Activated naive CD4-positive, alpha-beta T cell treated with anti-CD3 and anti-CD28 coated beads, Interleukin-2, amount 50 U/mL, for 72 hours (primary cell): ENCODE measurements around the gene SPATA20. TPM values are rescaled to one million over a fixed set of nuclear protein-coding genes. Genes with fewer than 3 reads are reported as not detected.

Experiments
- ATAC-seq, 2 donors: fragments of 150-1000 bp; cut with Tn5 transposase; 2 replicates each; pipeline ENCODE4 v1.10.0; 2021; ENCODE audit warnings: mild to moderate bottlenecking in 2 of 2, moderate library complexity in 2 of 2
- DNase-seq, 2 donors: peaks; one replicate each; pipeline ENCODE4 v3.0.0; 2021 to 2022; ENCODE audit warnings: low spot score in 2 of 2
- H3K27ac Mint-ChIP-seq, 2 donors: one replicate each; pipeline ENCODE4 v1.8.0; 2022; ENCODE audit warnings: mild to moderate bottlenecking in 2 of 2, mixed read lengths in 2 of 2
- H3K36me3 Mint-ChIP-seq, 2 donors: one replicate each; pipeline ENCODE4 v1.8.0; 2022; ENCODE audit warnings: mixed read lengths in 2 of 2
- H3K9me3 Mint-ChIP-seq, 2 donors: one replicate each; pipeline ENCODE4 v1.8.0; 2022; ENCODE audit warnings: mixed read lengths in 2 of 2
- total RNA-seq, 2 donors: library from RNA; stranded (reverse); gene quantifications; one replicate each; pipeline ENCODE4 v1.2.3, GENCODE V29; 2022

The SPATA20 gene
- total RNA-seq, 2 donors from 2014 or later, result 11.4 to 18.6 TPM

GRCh38 chr17:50517504-50518383, 29.2 kb upstream of the SPATA20 start:
- DNase-seq (no peak), ATAC-seq (no peak)
- Mint-ChIP-seq H3K9me3 (no peaks in the 10 kb centered on the region), H3K36me3 (no peaks in the 10 kb centered on the region), H3K27ac (no peak overlapping the region)

- DNase-seq, result no peak
- ATAC-seq, result no peak
- H3K36me3 Mint-ChIP-seq, result no peaks in the 10 kb centered on the region
- H3K9me3 Mint-ChIP-seq, result no peaks in the 10 kb centered on the region
- H3K27ac Mint-ChIP-seq, result peak overlapping the region in 1 of 2 donors; percentile 67
Observed at GRCh38 chr17:50518384-50519023, 28.5 kb upstream of the SPATA20 start.

- ATAC-seq (no peak), DNase-seq (no peak)
- Mint-ChIP-seq H3K36me3 (no peaks in the 10 kb centered on the region), H3K27ac (no peak overlapping the region), H3K9me3 (no peaks in the 10 kb centered on the region)
Observed at GRCh38 chr17:50519141-50519834, 27.7 kb upstream of the SPATA20 start.

GRCh38 chr17:50520483-50520882, 26.5 kb upstream of the SPATA20 start:
- Mint-ChIP-seq H3K36me3 (no peaks in the 10 kb centered on the region), H3K9me3 (no peaks in the 10 kb centered on the region), H3K27ac (no peak overlapping the region)
- DNase-seq, result no peak
- no peak for ATAC-seq

- ATAC-seq (no peak), DNase-seq (no peak)
- Mint-ChIP-seq H3K9me3 (no peaks in the 10 kb centered on the region), H3K36me3 (no peaks in the 10 kb centered on the region), H3K27ac (no peak overlapping the region)
Observed at GRCh38 chr17:50521514-50521913, 25.5 kb upstream of the SPATA20 start.

- Mint-ChIP-seq H3K9me3 (no peaks in the 10 kb centered on the region), H3K27ac (no peak overlapping the region), H3K36me3 (no peaks in the 10 kb centered on the region)
- DNase-seq (no peak), ATAC-seq (no peak)
Observed at GRCh38 chr17:50522766-50523165, 24.2 kb upstream of the SPATA20 start.

- DNase-seq, result no peak
- Mint-ChIP-seq H3K27ac (no peak overlapping the region), H3K9me3 (no peaks in the 10 kb centered on the region), H3K36me3 (no peaks in the 10 kb centered on the region)
- ATAC-seq, result no peak
Observed at GRCh38 chr17:50523208-50523607, 23.8 kb upstream of the SPATA20 start.

- DNase-seq (no peak), ATAC-seq (no peak)
- no peaks in the 10 kb centered on the region for H3K36me3 Mint-ChIP-seq
- no peaks in the 10 kb centered on the region for H3K9me3 Mint-ChIP-seq
- H3K27ac Mint-ChIP-seq, result no peak overlapping the region
Observed at GRCh38 chr17:50524838-50525237, 22.1 kb upstream of the SPATA20 start.

- Mint-ChIP-seq H3K9me3 (no peaks in the 10 kb centered on the region), H3K27ac (no peak overlapping the region), H3K36me3 (no peaks in the 10 kb centered on the region)
- ATAC-seq (no peak), DNase-seq (no peak)
Observed at GRCh38 chr17:50527155-50527762, 19.7 kb upstream of the SPATA20 start.

GRCh38 chr17:50527949-50528474, 19.0 kb upstream of the SPATA20 start:
- ATAC-seq (no peak), DNase-seq (no peak)
- Mint-ChIP-seq H3K27ac (no peak overlapping the region), H3K9me3 (no peaks in the 10 kb centered on the region), H3K36me3 (no peaks in the 10 kb centered on the region)

- no peak overlapping the region for H3K27ac Mint-ChIP-seq
- ATAC-seq, result no peak
- no peaks in the 10 kb centered on the region for H3K9me3 Mint-ChIP-seq
- DNase-seq, result no peak
- H3K36me3 Mint-ChIP-seq, result no peaks in the 10 kb centered on the region
Observed at GRCh38 chr17:50529849-50530248, 17.1 kb upstream of the SPATA20 start.

GRCh38 chr17:50531428-50532025, 15.4 kb upstream of the SPATA20 start:
- no peak for ATAC-seq
- H3K9me3 Mint-ChIP-seq, result no peaks in the 10 kb centered on the region

GRCh38 chr17:50532452-50533024, 14.4 kb upstream of the SPATA20 start, which contains the start of gene EPN3:
EPN3 (plus strand) TSS chr17:50532735; CDS start chr17:50536557, 3,822 bp downstream.
- no peak for ATAC-seq
- H3K36me3 Mint-ChIP-seq, result no peaks in the 10 kb centered on the region
- no peak within 1 kb of the TSS for H3K27ac Mint-ChIP-seq
- no peak for DNase-seq
- no peaks in the 10 kb centered on the region for H3K9me3 Mint-ChIP-seq

More at GRCh38 chr17:50531428-50532025, 15.4 kb upstream of the SPATA20 start:
- no peak for DNase-seq
- H3K27ac Mint-ChIP-seq, result no peak overlapping the region
- H3K36me3 Mint-ChIP-seq, result no peaks in the 10 kb centered on the region

GRCh38 chr17:50533185-50533584, 13.8 kb upstream of the SPATA20 start:
- Mint-ChIP-seq H3K27ac (no peak overlapping the region), H3K9me3 (no peaks in the 10 kb centered on the region), H3K36me3 (no peaks in the 10 kb centered on the region)
- ATAC-seq, result no peak
- DNase-seq, result no peak

- DNase-seq (no peak), ATAC-seq (peak in 1 of 2 donors; percentile 27)
- H3K36me3 Mint-ChIP-seq, result no peaks in the 10 kb centered on the region
- H3K9me3 Mint-ChIP-seq, result no peaks in the 10 kb centered on the region
- no peak overlapping the region for H3K27ac Mint-ChIP-seq
Observed at GRCh38 chr17:50533720-50534148, 13.2 kb upstream of the SPATA20 start.
